NCI-H2196 treated with DMSO at 0.1 percent for 48 hours (cell line): ENCODE results near the gene FGG.

Experiments used
- DNase-seq: peaks from one replicate; lab custom pipeline; 2025; ENCODE audit not compliant: unreplicated experiment; lab: John Stamatoyannopoulos, UW

Gene FGG

DNA sequence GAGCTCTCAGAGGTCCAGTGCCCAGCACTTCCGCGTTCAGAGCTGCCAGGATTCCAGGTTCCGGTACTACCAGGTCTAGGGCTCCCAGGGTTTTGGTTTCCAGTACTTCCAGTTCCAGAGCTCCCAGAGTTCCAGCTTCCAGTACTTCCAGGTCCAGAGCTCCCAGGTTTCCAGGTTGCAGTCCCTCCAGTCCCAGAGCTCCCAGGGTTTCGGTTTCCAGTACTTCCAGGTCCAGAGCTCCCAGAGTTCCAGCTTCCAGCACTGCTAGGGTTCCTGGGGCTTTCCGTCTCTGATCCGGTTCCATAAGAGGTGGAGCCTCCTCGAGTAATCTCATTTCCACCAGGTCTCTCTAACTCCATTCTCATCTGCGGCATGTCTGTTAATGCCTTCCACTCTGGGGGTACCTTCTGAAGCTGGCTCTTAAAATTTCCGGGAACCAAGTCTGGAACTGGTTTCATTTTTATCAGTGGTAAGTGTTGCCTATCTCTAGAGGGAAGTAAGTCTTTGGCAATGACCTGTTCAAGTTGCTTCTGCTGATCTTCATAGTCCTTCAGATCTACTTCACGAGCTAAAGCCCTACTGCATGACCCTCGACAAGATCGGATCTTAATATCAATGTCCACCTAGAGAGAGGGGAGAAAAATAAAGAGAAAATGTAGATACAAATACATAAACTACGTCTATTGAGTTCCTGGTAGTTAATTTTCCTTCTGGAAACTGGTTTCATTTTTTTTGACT lies 26.0 kb downstream of the FGG start:
- no peak for DNase-seq

DNA sequence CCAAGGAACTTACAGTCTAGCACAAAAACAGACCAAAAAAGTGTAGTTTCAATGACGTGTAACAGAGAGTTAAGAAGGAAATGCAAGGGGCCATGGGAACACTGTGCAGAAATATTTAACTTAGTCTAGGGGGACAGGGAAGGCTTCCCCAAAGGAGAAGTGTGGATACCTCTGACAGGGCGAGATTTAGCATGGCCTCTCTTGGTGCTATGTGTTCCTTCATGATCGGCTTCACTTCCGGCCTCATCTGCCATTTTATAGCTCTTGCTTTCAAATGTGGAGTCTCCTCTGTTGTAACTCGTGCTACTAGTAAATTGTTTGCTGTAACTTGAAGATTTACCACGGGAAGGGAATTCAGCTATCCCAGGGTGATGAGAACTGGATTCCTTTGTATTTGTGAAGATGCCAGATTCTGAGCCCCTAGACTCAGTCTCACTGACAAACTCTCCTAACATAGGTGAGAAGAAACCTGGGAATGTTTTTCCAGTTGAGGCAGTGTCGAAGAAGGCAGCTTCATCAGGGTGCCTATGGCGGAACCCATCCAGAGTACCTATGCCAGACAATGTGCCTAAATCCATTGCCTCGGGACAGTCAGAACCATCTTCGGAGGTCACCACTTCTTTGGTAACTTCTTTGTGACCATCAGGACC lies 27.0 kb downstream of the FGG start:
- DNase-seq: no peak

DNA sequence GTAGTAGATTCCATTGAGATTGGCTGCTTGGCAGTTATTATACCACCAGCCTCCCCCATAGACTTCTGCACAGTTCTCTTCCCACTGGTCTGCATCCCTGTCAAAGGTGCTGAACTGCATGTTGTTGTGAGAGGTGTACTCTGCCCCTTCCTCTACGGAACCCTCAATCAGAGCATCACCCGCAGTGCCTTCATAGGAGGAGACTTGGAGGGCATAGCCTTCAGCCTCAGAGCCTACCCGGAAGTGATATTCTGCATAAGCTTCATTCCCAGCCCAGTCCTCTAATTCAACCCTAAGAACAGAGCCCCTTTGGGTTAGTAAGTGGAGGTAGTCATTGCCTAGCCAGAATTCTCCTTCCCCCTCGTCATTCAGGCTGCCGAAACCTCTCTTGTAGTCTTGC lies 28.2 kb downstream of the FGG start:
- DNase-seq: no peak

DNA sequence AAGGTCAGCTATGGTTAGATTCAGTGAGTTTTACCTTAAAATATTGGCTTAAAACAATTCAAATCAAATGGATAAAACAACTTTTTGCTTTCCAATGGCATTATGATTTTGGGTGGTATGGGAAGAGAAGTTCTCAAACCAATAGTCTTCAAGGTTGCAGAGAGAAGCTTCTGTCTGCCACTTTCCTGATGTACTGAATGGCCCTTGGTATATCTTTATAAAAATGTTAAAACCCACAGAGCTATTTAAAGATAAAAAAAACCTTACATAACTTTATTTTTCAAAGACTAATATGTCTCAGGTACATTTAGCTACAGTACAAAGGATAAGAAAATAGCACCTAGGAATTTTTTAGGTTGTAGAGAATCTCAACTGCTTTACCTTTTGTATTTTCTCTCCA lies 28.8 kb downstream of the FGG start:
- no peak for DNase-seq

DNA sequence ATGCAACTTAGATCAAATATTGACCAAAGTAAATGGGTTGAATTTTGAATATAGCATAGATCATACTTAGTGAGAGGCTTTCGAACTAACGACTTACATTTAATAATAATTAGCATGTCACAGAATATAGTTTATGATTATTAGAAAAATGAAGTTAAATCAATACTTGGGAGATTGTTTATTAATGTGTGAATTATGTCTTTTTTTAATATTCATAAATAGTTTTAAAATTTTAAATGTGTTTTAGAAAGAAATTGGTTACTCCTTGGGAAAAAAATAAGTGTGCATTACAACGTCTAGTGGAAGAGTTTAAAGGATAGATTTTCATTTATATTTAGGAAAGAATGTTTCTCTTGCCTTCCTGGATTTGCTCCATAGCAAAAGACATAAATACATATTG lies 29.2 kb downstream of the FGG start:
- DNase-seq: no peak

DNA sequence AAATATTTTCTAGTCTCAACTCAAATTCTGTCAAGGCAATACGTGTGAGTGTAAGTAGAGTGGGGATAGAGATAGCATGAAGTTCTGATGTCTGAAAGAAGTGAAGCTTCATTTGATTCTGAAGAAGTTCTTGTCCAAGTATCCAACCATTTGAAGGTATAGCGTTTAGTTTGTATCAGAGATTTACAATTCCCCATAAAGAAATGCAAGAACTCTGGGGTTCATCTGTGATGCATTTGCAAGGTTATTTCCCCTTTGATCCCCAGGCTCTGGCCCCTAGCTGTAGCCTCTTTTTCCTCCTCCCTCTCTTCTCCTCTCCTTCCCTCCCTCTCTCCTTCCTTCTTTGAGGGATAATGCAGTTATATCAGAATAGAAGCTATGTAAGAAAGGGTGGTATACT lies 29.7 kb downstream of the FGG start:
- DNase-seq: no peak

DNA sequence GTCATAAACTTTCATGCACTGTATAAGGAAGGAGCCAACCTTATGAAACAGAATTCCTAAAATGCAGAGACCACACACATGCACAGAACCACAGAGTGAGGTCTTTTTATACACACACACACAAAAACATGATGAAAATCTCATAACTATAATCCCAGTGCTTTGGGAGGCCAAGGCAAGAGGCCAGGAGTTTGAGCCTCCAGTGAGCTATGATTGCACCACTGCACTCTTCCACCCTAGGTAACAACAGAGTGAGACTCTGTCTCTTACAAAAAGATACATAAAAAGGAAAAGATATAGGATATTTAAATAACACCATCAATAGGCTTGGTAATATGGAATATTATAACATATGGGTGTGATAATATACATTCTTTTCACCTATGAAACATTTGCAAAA lies 32.5 kb downstream of the FGG start:
- no peak for DNase-seq

DNA sequence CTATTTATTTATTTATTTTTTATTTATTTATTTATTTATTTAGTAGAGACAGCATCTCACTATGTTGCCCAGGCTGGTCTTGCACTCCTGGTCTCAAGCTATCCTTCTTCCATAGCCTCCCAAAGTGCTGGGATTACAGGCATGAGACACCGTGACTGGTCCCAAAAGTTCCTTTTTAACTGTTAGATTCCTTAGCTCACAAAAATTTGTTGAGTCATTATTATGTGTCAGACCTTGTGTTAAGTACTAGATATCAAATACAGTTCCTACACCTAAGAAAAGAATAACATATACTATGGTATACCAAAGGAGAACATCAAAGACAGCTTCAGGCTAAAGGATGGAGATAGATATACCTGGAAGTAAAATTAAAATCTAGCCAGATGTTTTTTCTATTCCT lies 33.5 kb downstream of the FGG start:
- no peak for DNase-seq

DNA sequence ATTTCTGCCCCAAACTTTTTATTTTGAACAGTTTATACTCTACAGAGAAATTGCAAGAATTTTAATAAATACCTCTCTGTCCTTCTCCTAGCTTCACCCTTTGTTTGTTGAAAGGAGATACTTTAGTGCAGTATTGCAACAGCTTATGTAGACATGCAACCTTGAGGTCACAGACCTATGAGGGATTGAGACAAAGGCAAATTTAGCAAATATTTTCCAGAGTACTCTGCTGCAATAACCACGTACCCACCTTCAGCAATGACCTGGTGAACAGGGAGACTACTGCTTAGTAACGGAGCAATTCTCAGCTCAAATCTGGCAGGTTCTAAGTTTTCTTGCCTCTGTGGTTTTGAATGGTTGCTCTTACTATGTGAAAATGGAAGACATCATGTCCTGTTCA lies 35.1 kb downstream of the FGG start:
- DNase-seq: no peak

DNA sequence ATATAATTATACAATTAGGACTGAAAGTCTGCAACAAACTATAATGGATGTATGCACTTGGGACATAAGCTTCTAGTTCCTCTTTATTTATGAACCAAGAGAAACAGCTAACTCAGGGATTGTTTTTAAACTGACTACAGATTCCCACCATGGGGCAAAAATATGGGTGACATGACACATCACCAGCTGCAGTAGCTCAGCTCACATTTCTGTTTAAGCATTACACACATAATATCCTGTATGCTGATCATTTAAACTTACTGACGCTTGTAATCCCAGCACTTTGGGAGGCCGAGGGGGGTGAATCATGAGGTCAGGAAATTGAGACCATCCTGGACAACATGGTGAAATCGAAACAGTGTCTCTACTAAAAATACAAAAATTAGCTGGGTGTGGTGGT lies 38.1 kb downstream of the FGG start:
- no peak for DNase-seq

DNA sequence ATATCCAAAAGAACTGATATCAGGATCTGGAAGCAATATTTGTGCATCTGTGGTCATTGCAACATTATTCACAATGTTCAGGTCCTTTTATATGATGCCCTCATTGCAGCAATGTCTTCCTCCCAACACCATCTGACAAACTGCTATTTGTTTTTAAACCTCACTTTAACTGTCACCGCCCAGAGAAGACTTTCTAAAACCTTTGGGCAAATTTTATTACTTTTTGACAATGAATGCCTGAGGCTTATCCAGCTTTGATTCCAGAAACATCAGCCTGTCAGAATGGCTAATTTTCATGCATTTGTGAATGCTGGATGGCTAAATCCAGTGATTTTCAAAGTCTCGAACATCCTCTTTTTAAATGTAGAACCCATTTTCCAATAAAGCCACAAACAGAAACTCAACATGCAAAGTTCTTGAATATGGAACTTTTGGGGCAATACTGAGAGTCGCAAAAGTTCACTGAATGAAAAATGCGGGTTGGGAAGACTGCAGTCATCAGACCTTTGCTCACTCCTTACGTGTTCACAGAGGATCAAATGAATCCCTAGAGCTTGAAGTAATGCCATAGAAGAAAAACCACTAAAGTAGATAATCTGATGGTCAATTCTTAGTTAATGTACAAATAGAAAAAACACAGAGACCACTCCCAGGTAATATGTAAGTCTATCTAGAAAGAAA lies 39.1 kb downstream of the FGG start:
- no peak for DNase-seq

DNA sequence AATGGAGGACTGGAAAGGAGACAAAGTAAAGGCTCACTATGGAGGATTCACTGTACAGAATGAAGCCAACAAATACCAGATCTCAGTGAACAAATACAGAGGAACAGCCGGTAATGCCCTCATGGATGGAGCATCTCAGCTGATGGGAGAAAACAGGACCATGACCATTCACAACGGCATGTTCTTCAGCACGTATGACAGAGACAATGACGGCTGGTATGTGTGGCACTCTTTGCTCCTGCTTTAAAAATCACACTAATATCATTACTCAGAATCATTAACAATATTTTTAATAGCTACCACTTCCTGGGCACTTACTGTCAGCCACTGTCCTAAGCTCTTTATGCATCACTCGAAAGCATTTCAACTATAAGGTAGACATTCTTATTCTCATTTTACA lies 42.9 kb downstream of the FGG start:
- no peak for DNase-seq

DNA sequence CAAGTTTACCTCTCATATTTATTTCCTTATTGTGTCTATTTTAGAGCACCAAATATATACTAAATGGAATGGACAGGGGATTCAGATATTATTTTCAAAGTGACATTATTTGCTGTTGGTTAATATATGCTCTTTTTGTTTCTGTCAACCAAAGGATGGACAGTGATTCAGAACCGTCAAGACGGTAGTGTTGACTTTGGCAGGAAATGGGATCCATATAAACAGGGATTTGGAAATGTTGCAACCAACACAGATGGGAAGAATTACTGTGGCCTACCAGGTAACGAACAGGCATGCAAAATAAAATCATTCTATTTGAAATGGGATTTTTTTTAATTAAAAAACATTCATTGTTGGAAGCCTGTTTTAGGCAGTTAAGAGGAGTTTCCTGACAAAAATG lies 43.4 kb downstream of the FGG start:
- DNase-seq: no peak

DNA sequence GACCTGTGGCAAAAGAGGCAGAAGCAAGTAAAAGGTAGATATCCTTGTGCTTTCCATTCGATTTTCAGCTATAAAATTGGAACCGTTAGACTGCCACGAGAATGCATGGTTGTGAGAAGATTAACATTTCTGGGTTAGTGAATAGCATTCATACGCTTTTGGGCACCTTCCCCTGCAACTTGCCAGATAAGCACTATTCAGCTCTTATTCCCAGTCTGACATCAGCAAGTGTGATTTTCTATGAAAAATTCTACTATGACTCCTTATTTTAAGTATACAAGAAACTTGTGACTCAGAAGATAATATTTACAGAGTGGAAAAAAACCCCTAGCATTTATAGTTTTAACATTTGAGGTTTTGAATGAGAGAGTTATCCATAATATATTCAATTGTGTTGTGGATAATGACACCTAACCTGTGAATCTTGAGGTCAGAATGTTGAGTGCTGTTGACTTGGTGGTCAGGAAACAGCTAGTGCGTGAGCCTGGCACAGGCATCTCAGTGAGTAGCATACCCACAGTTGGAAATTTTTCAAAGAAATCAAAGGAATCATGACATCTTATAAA lies 45.7 kb downstream of the FGG start:
- no peak for DNase-seq

DNA sequence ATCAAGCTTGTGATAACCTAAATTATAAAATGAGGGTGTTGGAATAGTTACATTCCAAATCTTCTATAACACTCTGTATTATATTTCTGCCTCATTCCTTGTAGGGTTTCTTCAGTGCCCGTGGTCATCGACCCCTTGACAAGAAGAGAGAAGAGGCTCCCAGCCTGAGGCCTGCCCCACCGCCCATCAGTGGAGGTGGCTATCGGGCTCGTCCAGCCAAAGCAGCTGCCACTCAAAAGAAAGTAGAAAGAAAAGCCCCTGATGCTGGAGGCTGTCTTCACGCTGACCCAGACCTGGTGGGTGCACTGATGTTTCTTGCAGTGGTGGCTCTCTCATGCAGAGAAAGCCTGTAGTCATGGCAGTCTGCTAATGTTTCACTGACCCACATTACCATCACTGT lies 46.8 kb downstream of the FGG start:
- DNase-seq: no peak

DNA sequence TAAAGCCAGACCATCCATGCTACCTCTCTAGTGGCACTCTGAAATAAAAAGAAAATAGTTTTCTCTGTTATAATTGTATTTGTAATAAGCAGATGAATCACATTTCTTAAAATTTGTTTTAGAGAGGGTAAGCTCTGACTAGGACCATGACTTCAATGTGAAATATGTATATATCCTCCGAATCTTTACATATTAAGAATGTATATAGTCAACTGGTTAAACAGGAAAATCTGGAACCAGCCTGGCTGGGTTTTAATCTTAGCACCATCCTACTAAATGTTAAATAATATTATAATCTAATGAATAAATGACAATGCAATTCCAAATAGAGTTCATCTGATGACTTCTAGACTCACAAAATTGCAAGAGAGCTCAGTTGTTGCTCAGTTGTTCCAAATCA lies 48.1 kb downstream of the FGG start:
- DNase-seq: no peak

DNA sequence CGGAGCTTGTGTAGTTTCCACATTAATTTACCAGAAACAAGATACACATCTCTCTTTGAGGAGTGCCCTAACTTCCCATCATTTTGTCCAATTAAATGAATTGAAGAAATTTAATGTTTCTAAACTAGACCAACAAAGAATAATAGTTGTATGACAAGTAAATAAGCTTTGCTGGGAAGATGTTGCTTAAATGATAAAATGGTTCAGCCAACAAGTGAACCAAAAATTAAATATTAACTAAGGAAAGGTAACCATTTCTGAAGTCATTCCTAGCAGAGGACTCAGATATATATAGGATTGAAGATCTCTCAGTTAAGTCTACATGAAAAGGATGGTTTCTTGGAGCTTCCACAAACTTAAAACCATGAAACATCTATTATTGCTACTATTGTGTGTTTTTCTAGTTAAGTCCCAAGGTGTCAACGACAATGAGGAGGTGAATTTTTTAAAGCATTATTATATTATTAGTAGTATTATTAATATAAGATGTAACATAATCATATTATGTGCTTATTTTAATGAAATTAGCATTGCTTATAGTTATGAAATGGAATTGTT lies 49.7 kb downstream of the FGG start, which contains the start of gene FGB:
TSS of gene FGB (plus strand) at position 315 of the 558 bp plus-strand sequence. CDS start at position 323, 8 bp downstream.
- no peak for DNase-seq

DNA sequence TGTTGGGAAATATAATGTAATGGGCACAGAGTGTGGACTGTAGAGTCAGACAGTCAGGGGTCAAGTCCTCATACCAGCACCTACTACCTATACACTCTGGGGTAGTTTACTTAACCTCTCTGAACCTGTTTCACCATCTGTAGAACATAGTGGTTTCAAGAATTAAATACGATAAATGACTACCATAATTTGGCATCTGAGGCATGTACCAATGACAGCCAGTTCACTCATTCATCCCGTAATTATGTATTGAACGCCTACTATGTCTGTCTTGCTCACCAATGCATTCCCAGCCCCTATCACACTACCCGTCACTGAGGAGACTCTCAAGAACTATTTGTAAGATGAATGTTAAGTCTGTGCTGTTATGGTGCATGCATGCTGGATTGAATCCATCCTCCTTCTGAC lies 51.6 kb downstream of the FGG start:
- DNase-seq: no peak

DNA sequence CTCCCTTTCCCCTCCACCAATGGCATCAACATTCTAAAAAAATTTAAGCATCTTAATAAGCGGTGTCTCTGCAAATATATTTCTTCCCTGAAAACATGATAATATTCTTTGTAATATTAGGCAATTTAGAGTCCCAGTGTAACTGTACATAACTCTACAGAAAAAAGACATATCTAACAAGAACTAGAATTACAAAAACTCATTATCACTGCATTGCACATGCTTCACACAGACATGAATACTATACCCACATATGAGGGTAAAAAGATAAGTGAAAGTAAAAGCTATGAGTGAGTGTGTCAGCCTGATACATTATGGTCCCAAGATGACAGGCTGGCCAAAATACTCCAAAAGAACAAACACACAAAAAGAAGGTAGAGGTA lies 52.0 kb downstream of the FGG start:
- DNase-seq: no peak

DNA sequence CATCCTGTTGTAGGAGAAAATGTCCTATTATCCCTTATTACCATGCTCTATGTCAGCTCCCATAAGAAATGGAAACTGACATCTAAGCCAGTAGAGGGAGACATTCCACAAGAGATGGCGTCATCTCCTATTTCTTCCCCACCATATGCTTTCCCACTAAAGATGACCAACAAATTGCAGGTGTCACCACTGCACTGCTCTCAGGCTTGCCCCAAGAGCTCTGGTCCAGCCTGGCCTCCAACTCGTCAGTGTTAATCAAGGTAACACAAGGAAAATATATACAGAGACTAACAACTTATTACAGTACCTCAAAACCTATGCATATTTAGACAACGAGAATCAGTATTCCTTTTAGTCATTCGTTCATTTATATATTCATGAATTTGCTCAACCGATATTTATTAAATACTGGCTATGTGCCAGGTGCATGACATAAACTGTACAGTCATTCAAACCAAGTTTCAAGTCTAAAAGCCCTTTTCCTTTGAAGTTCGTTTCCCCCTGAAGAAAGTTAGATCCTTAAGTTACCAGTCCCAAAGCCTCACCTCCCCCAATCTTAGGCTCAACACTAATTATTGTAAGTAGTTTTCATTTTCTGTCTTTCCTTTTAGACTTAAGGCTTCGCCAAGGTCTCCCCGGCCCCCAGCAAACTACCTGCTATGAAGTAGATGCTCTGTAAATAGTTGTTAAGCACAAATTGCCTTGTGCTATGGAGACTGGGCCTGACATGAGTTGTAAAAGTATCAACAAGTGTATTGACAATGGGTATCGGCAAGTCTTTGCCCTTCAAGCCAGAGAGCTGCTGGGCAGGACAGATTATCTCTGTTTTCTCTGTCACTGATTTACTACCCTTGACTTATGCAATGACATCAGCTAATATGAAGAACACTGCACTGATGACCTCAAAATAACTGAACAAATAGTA lies 52.7 kb downstream of the FGG start:
- DNase-seq: no peak

DNA sequence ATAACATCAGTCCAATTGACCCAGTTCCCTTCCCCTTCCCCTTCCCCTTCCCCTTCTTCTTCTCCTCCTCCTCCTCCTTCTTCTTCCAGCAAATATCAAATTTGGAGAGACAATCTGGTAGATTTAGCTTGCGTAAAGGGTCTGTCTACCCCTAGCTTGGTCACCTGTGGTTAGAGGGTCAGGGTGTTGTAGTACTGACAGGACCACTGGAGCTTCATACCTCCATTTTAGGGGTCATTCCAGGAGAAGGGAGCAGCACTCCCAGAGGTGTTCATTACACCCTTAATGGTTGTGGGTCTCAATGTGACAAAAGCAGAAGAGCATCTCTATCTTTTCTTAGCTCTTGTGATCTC lies 53.3 kb downstream of the FGG start:
- DNase-seq: no peak
